A172 (cell line): ENCODE data around the gene MYO18B. TPM values are rescaled to one million over a fixed set of nuclear protein-coding genes. Genes with fewer than 3 reads are reported as not detected.

ENCODE experiments used
- DNase-seq: peaks from one replicate; pipeline ENCODE4 v3.0.0-alpha.2; 2015; ENCODE audit warnings: low spot score
- total RNA-seq: library from RNA; depleted of rRNA; stranded (reverse); fragments of >200 nt; shearing (Covaris generic); gene quantifications from 2 replicates; pipeline ENCODE4 v1.2.3, GENCODE V29; 2014

Gene MYO18B
- total RNA-seq, 1 experiment from 2014 or later: not detected

DNA sequence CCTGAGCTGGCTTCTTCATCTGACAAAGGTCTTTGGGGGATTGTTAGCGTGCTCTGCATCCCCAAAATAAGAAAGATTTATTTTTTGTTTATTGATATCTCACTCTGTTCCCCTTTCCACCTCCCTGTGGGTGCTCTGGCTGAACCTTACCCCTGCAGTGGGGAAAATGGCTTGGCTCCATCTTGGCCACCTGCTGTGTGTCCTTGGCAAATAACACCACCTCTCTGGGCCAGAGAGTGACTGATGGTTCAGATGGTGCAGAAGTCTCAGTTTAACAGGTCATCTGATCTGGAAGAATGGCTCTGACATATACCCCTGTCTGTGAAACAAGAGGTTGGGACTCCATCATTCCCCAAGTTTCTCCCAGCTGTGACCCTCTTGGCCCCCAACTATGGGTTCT is 157.6 kb downstream of the MYO18B start:
- DNase-seq: no peak

DNA sequence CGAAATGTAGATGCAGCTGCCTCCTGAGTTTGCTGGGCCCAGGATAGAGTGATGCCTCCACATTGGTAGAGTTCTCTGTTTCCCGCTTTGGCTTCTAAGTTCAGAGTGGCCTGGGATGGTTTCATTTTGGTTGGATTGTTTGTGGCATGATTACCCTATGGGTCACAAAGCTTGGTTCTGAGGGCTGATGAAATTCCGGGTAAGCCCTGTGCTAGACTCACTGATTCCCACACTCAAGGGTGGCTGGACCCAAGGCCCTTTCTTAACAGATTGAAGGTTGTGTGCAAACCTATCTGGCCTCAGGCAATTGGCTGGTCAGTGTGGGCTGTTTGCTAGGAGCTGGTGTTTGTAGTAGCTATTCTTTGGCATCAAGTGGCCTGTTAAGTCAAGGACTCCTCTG is 158.4 kb downstream of the MYO18B start:
- DNase-seq: no peak

DNA sequence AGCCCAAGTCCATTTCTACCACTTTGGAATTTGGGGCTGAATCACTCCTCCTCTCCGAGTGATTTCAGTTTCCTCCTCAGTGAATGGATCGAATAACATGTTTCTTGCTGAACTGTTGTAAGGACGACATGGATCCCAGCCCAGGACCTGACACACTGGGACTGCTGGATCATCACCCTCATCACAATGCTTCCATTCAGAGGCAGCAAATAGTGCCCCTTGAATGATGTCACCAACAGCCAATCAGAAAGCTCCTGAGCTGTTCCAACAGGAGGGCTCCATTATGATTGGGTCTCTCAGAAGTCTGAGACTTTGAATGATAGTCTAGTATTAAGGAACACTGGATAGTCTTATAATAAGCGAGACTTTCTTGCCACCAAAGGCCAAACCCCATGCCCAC is 158.9 kb downstream of the MYO18B start:
- no peak for DNase-seq

DNA sequence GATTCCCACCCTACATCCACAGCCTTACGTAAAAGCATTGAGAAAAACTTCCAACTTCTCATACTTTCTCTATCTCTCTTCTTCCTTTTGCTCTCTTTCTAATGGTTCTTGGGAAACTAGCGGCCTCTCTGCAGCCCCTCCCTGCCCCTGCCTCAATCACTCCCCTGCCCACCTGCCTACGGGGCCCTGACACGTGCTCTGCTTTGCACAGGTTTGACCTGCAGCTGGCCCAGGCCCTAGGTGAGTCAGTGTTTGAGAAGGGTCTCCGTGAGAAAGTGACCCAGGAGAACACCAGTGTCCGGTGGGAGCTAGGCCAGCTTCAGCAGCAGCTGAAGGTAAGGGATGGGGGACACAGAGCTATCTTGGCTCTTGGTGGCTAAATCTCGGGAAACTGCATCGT is 160.4 kb downstream of the MYO18B start:
- no peak for DNase-seq

DNA sequence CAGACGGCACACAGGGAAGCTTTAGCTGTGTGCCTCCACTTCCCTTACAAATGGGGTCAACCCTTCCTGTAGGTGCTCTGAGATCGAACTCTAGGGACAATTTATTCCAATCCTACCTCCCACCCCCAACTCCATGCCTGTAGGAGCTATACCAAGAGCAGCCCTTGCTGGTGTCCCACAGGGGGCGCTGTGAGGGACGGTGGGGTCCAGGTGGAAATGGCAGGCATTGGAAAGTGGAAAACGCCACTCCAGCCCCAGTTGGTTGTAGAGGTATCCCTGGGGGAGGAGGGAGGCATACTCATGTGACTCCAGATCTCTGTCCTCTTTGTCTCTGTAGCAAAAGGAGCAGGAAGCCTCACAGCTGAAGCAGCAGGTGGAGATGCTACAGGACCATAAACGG is 161.3 kb downstream of the MYO18B start:
- no peak for DNase-seq

DNA sequence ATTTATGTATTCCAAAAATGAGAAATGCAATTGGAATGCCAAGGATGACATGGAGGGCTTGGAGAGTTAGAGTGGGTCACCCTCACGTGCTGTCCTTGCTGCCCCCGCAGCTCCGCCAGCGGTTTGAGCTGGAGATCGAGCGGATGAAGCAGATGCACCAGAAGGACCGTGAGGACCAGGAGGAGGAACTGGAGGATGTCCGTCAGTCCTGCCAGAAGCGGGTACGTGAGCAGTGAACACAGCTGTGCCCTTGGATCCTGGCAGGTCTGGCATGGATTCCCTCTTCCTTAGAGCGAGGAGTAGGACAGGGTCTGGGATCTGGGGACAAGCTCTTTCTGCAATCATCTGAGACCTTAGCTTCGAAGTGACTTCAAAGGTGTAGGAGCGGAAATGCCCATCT is 166.2 kb downstream of the MYO18B start:
- no peak for DNase-seq

DNA sequence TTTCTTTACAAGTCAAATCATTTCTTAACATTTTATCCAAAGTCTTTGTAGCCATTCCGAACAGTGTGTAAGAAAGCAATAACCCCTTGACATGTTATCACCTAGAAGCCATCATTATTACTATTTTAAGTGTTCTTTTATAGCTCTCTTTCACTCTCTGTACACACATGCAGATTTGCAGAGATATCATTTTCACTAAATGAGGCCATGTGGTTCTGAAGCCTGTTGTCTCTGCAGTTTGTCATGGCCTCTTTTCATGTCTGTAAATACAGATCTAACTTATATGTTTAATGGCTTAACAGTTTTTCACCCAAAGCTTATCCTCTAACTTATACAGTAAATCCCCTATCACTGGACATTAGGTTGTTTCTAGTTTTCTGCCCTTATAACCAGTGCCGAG is 166.8 kb downstream of the MYO18B start:
- no peak for DNase-seq

DNA sequence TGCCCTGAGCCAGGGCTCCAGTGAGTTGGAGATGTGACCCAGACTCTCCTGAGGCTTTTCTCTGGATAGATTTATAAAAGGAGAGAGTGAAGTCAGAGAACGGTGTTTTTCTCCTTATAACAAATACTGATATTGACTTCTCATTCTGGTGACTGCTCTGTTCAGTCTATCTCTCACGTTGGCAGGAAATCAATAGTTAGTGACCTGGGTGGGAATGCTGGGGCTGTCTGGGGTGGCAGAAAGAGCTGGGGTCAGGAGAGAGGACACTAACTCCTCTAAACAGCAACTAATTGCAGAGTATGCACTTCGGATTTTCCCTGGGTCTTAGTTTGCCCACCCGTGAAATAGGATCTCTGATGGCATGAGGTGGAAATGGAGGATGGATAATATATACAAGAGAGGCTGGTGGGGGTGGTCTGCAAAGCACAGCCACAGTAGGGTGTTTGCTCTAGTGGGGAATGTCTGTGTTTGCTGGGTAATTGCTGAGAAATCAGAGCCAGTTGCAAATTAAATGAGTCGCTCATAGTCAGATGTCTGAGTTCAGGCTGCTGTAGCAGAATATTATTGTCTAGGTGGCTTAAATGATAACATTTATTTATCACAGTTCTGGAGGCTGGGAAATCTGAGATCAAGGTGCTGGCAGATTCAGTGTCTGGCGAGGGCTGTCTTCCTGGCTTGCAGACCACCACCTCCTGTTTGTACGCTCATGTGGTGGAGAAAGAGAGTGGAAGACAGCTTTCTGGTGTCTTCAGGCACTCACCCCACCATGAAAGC is 167.8 kb downstream of the MYO18B start:
- no peak for DNase-seq

DNA sequence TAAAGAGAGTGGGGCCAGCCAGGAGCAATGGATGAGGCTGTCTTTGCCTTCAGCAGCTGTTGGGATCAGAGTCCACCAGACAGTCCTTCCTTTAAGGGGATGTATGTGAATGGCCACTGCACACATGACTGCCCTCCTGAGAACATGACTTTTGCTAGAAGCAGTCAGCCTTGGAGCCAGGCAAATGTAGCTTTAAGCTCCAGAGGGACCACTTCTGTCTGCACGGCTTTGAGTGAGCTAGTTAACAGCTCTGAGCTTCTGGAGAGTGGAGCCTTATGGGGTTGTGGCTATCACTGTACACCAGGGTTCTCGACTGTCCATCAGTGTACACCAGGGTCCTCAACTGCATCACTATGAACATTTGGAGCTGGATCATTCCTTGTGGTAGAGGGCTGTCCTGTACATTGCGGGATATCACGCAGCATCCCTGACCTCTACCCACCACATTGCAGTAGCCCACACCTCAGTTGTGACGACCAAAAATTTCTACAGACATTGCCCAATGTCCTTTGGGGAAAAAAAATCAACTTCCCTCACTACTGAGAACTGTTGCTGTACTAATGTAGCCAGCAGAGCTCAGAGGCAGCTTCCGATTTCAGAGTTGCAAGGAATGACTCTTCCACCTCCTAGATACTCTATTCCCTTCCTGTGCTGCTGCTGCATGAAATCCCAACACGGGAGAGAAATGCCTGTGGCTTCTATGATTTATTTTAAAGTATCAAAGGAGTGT is 169.4 kb downstream of the MYO18B start:
- no peak for DNase-seq

DNA sequence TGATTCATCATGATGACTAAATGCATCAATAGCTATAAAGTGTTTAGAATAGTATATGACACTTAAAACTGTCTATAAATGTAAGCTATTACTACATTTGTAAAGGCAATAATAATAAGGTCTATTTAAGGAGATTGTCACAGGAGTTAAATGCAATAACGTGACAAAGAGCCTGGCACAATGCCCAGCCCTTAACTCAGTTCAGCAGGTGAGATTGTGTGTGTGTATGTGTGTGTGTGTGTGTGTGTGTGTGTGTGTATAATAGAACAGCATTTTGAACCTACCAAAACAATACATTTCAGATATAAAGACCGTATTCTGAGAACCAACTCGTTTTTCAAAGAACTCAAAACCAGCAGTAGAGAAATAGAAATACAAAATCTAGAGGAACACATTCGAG is 177.5 kb downstream of the MYO18B start:
- no peak for DNase-seq

DNA sequence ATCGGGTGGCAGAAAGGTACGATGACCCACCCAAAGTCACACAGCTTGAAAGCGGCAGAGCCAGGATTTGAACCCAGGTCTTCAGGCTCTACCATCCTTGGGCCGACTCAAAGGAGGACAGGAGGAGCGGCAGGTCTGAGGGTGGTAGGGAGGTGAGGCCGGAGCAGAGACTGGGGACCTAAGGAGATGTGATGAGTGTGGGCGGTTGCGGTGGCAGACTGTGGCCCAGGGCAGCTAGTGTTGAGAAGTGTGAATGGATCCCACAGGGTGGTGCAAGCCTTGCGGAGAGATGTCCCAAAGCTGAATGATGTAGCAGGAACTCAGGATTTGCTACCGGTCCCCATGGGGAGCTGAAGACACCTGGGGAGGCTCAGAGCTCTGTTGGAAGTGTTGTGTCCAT is 180.2 kb downstream of the MYO18B start:
- DNase-seq: no peak

DNA sequence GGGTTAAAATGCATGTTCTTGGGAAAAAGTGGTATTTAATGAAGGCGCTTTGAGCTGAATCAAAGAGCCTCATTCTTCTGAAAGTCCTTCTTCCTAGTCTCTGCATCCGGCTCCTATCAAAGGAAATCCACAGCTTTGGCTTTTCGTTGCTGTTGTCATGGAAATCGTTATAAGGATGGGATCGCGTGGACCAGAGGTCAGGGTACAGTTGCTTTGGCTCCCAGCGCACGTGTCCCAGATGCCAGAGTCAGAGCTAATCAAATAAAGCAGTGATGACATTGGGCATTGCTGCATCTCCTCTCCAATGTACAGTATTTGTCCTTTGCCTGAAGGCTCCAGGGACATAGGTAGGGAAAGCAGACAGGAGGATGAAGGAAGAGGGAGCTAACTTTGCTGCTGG is 181.9 kb downstream of the MYO18B start:
- DNase-seq: no peak

DNA sequence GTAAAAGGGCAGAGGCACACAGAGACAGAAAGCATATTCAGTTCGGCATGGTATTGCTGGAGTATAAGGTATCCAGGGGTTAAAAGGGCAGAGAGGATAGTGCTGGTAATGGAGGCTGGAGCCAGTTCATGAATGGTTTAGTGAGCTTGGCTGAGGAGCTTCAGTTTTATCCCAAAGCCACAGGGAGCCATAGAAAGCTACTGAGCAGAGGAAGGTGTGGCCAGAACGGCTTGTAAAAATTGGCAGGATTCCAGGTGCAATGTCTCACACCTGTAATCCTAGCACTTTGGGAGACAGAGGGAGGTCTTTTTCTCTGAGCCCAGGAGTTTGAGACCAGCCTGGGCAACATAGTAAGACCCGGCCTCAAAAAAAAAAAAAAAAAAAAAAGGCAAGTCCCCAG is 186.1 kb downstream of the MYO18B start:
- no peak for DNase-seq

DNA sequence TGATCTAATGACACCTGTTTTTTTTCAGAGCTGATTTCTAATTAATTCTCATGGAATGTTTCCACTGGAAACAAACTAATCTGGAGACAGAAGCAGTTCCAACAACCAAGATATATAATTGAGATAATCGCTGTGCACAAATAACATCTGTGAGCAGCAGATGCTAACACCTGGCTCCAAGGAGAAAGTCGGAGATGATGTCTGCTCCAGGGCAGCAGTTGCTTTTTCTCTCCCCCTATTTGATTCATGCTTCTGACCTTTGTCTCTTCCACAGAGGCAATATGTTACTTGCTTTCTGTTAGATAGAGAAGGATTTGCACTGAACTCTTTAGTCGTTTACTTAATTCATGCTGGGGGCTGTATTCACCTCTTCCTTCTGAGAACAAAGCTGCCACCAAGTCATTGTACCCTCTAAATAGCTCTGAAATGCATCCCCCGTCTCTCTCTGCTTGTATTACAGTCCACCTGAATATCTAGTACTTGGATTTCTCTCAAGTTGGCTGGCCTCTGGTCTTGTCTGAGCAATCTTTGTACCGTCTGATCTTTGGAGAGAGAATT is 187.4 kb downstream of the MYO18B start:
- no peak for DNase-seq

DNA sequence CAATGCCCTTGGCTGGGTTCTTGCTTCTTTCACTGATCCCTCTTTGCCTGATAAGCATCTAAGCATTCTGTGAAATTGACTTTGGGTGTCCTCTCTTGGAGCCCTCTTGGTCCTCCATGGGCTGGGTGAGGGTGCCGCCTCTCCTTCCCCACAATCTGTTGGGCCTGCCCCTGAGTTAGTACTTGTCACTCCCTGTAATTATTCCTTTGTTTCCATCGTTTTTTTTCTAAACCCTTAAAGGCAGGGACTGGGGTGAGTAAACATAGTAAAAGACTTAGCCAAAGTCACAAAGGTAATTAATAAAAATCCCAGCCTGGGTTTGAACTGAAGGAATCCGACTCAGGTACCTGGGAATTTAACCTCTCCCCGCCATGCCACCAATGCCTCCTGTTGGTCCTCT is 188.1 kb downstream of the MYO18B start:
- DNase-seq: no peak

DNA sequence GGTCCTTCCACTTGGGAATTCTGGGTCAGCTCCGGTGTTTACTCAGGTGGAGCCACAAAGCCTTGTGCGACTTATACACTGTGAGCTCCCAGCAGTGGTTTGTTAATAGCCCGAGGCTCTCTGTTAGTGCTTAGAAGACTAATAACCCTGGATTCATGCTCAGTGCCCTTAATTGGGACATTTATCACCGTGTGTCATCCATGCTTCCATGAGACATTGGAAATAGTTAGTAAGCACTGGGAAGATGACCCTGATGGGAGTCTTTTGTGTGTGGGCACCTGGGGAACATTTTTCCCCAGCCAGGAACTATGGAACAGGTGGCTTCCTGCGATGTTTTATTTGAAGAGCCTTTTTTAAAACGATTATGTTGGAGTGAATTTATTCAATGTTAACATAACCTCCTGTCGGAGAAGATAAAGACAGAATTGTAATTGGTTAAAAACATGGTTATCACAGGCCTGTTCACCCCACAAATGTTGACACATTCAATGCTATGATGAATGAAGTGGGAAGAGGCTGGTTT is 188.9 kb downstream of the MYO18B start:
- no peak for DNase-seq

DNA sequence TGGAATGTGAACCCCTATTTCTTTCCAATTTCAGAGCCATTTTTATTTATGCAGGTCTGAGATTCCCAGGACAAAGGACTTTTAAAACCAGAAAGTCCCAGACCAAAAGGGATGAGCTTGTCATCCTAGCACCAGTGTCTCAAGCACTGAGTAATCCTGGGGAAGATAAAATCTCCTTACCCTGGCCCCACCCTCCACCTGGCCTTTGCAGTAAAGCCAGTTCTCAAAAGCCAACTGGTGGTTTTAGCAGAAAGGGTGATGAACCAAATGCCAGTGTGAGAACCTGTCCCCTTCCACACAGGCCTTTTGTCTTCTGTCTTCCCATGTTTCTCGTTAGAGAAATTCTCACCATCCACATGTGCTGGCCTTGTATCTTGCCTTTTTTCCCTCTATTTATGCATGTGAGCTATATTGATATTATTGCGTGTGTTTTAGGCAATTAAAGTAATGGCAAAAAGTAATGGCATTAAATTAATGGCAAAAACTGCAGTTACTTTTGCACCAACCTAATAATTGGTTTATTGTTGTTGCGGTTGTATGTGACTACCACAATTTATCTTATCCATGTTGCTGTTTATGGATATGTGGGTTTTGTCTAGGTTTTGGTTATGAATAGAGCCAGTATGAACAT is 191.3 kb downstream of the MYO18B start:
- DNase-seq: no peak

DNA sequence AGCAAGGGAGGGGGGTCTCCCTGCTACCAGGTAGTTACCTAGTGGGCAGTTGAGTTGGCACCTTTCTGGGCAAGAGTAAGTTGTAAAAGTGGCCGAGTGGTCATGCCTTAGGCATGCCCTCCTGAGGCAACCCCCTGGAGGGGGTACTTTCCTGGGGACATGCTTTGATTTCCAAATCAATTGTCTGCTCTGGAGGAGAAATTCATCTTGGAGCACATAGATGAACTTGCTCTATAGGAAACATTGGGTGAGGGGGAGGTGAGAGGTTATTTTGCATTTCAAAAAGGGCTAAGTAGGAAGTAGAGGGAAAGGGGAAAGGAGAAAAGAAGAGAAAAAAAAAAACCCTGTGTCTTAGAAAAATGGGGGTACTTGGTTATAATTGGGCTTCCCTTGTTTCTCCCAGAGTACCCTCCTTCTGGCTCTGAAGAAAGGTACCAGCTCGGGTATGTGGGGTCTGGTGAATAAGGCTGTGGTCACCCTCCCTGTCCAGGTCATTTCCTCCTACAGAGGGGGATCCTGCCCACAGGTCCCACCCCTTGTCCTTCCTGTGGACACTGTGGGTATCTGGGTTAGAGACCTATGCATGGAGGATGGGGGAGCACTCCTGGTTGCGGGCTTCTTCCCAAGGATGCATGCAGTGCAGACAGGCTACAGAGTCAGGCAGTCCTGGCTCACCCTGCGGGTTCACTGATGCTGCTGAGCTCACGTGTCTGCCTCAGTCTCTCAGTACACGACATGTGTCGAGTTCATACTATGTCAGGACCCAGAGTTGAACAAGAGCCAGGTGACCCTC is 193.5 kb downstream of the MYO18B start:
- DNase-seq: no peak

DNA sequence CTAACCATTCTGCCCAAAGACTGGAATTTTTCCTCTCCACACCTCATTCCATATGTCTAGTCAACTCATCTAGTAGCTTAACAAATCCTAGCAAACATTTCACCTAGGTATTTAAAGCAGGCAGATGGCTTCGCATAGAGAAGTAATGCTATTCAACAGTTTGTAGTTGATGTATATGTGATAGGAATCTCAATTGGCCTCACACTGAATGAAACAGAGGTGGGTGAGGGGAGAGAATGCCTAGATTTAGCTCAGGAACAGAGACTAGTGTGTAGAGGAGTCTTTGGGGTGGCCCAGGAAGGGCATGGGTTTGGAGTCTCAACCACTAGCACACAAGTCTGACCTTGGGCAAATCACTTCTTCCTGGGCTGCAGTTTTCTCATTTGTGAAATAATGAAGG is 196.2 kb downstream of the MYO18B start:
- DNase-seq: no peak

DNA sequence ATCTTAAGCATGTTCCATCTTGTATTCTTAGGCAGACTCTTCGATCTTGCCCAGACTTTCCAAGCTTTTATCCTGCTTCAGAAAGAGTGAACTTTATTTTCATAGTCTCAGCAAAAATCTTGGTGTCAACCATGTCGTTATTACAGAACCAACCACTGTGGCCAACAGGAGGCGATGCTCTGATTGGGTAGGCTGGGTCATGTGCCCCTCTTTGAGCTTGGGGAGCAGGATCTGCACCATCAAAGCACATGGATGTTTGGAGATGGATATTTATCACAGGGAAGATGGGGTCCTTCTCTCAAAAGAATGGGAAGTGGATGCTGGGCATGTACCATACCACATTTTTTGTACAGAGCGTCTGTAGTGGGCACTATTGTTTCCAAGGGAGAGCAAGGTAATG is 197.4 kb downstream of the MYO18B start:
- DNase-seq: no peak

DNA sequence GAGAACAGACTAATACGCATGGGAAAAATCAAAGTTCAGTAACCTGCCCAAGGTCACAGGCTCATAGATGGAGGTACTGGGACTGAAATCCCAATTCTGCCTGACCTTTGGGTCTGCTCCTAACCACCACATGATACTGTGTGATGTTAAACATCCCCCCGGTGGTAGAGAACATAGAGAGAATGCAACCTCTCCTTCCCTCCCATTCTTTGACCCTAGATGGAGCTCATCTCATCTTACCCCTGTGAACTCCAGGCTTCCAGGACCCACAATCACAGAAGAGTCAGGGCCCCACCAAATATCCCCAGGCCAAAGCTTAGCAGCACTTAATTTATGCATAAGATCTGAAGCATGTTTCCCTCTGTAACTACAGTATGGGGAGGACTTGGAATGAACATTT is 198.5 kb downstream of the MYO18B start:
- DNase-seq: no peak
